ENCODE measurements around the gene TUBE1.
"Not testable (repeated sequence)": the region's sequence is repeated elsewhere in the genome, so short reads cannot be mapped to it uniquely, and the experiment has no call there.

TUBE1 gene

GRCh38 chr6:112087136-112087911 lies at the start of gene TUBE1, which contains the start of gene FAM229B:
Gene TUBE1, minus strand, starts transcription at chr6:112087482. Its CDS starts 48 bp downstream, at chr6:112087434.
Gene FAM229B, plus strand, starts transcription at chr6:112087591. Its CDS starts 11,693 bp downstream, at chr6:112099284.
- peak; percentile 93 for DNase-seq

- DNase-seq: no peak
Measured at GRCh38 chr6:112130878-112131277, 43.6 kb upstream of the TUBE1 start.

GRCh38 chr6:112128208-112128607 lies 40.9 kb upstream of the TUBE1 start:
- DNase-seq: no peak

- DNase-seq: no peak
Measured at GRCh38 chr6:112123982-112124381, 36.7 kb upstream of the TUBE1 start.

GRCh38 chr6:112122756-112123155 lies 35.5 kb upstream of the TUBE1 start:
- DNase-seq: no peak

- DNase-seq: no peak
Measured at GRCh38 chr6:112118034-112118433, 30.8 kb upstream of the TUBE1 start.

GRCh38 chr6:112117554-112117953 lies 30.3 kb upstream of the TUBE1 start:
- DNase-seq: no peak

- no peak for DNase-seq
Measured at GRCh38 chr6:112116221-112116620, 28.9 kb upstream of the TUBE1 start.

GRCh38 chr6:112114577-112115223 lies 27.4 kb upstream of the TUBE1 start:
- no peak for DNase-seq

GRCh38 chr6:112113918-112114317 lies 26.6 kb upstream of the TUBE1 start:
- DNase-seq: no peak

GRCh38 chr6:112113431-112113830 lies 26.1 kb upstream of the TUBE1 start:
- no peak for DNase-seq

GRCh38 chr6:112109262-112109661 lies 22.0 kb upstream of the TUBE1 start:
- no peak for DNase-seq

GRCh38 chr6:112106562-112106961 lies 19.3 kb upstream of the TUBE1 start:
- no peak for DNase-seq

- DNase-seq: not testable (repeated sequence)
Measured at GRCh38 chr6:112106026-112106425, 18.7 kb upstream of the TUBE1 start.

GRCh38 chr6:112100561-112100960 lies 13.3 kb upstream of the TUBE1 start:
- DNase-seq: no peak

- no peak for DNase-seq
Measured at GRCh38 chr6:112096901-112097300, 9.6 kb upstream of the TUBE1 start.

- no peak for DNase-seq
Measured at GRCh38 chr6:112087916-112088315, 634 bp upstream of the TUBE1 start.

GRCh38 chr6:112086744-112087135 lies 542 bp downstream of the TUBE1 start:
- peak; percentile 10 for DNase-seq

- no peak for DNase-seq
Measured at GRCh38 chr6:112085286-112086065, 1.8 kb downstream of the TUBE1 start.

- DNase-seq: no peak
Measured at GRCh38 chr6:112081569-112081968, 5.7 kb downstream of the TUBE1 start.

- no peak for DNase-seq
Measured at GRCh38 chr6:112066606-112067005, 20.7 kb downstream of the TUBE1 start.

GRCh38 chr6:112065426-112065986 lies 21.8 kb downstream of the TUBE1 start:
- no peak for DNase-seq

GRCh38 chr6:112062966-112063365 lies 24.3 kb downstream of the TUBE1 start:
- no peak for DNase-seq

All from RPMI8226 (cell line).